HepG2 (cell line): ENCODE measurements around the gene GJD3. TPM values are rescaled to one million over a fixed set of nuclear protein-coding genes. Genes with fewer than 3 reads are reported as not detected.

Experiments used
- EHMT2 ChIP-seq: fragments of 200-600 bp; sonication (generic); IDR thresholded peaks from 2 replicates; pipeline ENCODE4 v1.7.0; 2017; ENCODE audit warnings: antibody characterized with exemption, low read depth, low read length, borderline replicate concordance
- JUN ChIP-seq: sonication (generic); formaldehyde crosslinking; IDR thresholded peaks from 2 replicates; pipeline ENCODE4 v1.4.0; 2020; ENCODE audit warnings: mild to moderate bottlenecking, missing genetic modification reagents
- MAX ChIP-seq: IDR thresholded peaks from 2 replicates; pipeline ENCODE4 v1.6.1; 2012; ENCODE audit warnings: inconsistent platforms
- NFYC ChIP-seq: IDR thresholded peaks from 2 replicates; pipeline ENCODE4 v1.6.1; 2016; ENCODE audit warnings: missing genetic modification reagents, missing compliant biosample characterization
- XBP1 ChIP-seq: sonication (generic); formaldehyde crosslinking; IDR thresholded peaks from 2 replicates; pipeline ENCODE4 v1.5.0; 2020; ENCODE audit warnings: missing genetic modification reagents
- ZBTB44 ChIP-seq: sonication (generic); formaldehyde crosslinking; IDR thresholded peaks from 2 replicates; pipeline ENCODE4 v1.4.0; 2020; ENCODE audit warnings: missing genetic modification reagents
- ZNF512B ChIP-seq: sonication (generic); formaldehyde crosslinking; IDR thresholded peaks from 2 replicates; pipeline ENCODE4 v1.5.1; 2020; ENCODE audit warnings: missing genetic modification reagents, mild to moderate bottlenecking, borderline replicate concordance
- ZNF558 ChIP-seq: sonication (generic); formaldehyde crosslinking; IDR thresholded peaks from 2 replicates; pipeline ENCODE4 v1.9.0; 2022; ENCODE audit warnings: mild to moderate bottlenecking, missing genetic modification reagents, borderline replicate concordance
- ZNF574 ChIP-seq: sonication (generic); formaldehyde crosslinking; IDR thresholded peaks from 2 replicates; pipeline ENCODE4 v1.4.0; 2020; ENCODE audit warnings: missing genetic modification reagents
- ZSCAN30 ChIP-seq: sonication (generic); formaldehyde crosslinking; IDR thresholded peaks from 2 replicates; pipeline ENCODE4 v1.5.0; 2020; ENCODE audit warnings: mild to moderate bottlenecking, missing genetic modification reagents
- polyA plus RNA-seq, 8 experiments: library from polyadenylated mRNA; depleted of rRNA in 3 of 8; stranded (reverse) in 7 of 8; unstranded in 1 of 8; fragments of >200 nt; fragmentation: Illumina TruSeq in 4 of 8; extraction: Trizol in 4 of 8; gene quantifications; 2 replicates each; pipeline versions ENCODE4 v1.2.1 to v1.2.3, GENCODE V29; 2011 to 2016; ENCODE audit warnings: low read depth in 4 of 8, missing spikeins in 1 of 8, mixed read lengths in 1 of 8; ENCODE audit not compliant: insufficient read depth in 1 of 8
- total RNA-seq, 5 experiments: library from RNA; depleted of rRNA; stranded (reverse); fragments of >200 nt; fragmentation: Illumina TruSeq; extraction: Trizol; gene quantifications; 2 replicates each; pipeline ENCODE4 v1.2.3, GENCODE V29; 2016; ENCODE audit warnings: low read depth in 1 of 5
- TF ChIP-seq, protein P1 (sequence below): sonication (generic); formaldehyde crosslinking; IDR thresholded peaks from 2 replicates; pipeline ENCODE4 v1.5.0; 2020; ENCODE audit warnings: mild to moderate bottlenecking, missing genetic modification reagents, borderline replicate concordance

The GJD3 gene
- total and polyA plus RNA-seq, 2 of the 13 experiments (the other 11 are each of a cell fraction or from before 2014, with no cell fraction given) = not detected

- no peak for TF ChIP-seq EHMT2
- TF ChIP-seq, protein P1, sequence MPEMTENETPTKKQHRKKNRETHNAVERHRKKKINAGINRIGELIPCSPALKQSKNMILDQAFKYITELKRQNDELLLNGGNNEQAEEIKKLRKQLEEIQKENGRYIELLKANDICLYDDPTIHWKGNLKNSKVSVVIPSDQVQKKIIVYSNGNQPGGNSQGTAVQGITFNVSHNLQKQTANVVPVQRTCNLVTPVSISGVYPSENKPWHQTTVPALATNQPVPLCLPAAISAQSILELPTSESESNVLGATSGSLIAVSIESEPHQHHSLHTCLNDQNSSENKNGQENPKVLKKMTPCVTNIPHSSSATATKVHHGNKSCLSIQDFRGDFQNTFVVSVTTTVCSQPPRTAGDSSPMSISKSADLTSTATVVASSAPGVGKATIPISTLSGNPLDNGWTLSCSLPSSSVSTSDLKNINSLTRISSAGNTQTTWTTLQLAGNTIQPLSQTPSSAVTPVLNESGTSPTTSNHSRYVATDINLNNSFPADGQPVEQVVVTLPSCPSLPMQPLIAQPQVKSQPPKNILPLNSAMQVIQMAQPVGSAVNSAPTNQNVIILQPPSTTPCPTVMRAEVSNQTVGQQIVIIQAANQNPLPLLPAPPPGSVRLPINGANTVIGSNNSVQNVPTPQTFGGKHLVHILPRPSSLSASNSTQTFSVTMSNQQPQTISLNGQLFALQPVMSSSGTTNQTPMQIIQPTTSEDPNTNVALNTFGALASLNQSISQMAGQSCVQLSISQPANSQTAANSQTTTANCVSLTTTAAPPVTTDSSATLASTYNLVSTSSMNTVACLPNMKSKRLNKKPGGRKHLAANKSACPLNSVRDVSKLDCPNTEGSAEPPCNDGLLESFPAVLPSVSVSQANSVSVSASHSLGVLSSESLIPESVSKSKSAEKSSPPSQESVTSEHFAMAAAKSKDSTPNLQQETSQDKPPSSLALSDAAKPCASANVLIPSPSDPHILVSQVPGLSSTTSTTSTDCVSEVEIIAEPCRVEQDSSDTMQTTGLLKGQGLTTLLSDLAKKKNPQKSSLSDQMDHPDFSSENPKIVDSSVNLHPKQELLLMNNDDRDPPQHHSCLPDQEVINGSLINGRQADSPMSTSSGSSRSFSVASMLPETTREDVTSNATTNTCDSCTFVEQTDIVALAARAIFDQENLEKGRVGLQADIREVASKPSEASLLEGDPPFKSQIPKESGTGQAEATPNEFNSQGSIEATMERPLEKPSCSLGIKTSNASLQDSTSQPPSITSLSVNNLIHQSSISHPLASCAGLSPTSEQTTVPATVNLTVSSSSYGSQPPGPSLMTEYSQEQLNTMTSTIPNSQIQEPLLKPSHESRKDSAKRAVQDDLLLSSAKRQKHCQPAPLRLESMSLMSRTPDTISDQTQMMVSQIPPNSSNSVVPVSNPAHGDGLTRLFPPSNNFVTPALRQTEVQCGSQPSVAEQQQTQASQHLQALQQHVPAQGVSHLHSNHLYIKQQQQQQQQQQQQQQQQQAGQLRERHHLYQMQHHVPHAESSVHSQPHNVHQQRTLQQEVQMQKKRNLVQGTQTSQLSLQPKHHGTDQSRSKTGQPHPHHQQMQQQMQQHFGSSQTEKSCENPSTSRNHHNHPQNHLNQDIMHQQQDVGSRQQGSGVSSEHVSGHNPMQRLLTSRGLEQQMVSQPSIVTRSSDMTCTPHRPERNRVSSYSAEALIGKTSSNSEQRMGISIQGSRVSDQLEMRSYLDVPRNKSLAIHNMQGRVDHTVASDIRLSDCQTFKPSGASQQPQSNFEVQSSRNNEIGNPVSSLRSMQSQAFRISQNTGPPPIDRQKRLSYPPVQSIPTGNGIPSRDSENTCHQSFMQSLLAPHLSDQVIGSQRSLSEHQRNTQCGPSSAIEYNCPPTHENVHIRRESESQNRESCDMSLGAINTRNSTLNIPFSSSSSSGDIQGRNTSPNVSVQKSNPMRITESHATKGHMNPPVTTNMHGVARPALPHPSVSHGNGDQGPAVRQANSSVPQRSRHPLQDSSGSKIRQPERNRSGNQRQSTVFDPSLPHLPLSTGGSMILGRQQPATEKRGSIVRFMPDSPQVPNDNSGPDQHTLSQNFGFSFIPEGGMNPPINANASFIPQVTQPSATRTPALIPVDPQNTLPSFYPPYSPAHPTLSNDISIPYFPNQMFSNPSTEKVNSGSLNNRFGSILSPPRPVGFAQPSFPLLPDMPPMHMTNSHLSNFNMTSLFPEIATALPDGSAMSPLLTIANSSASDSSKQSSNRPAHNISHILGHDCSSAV (CRISPR knock-in tag) = no peak
- no peak for TF ChIP-seq JUN
- TF ChIP-seq XBP1 (CRISPR knock-in tag) = no peak
- TF ChIP-seq NFYC (CRISPR knock-in tag) = peak; percentile 85
- TF ChIP-seq ZBTB44 = no peak
- TF ChIP-seq ZSCAN30 (CRISPR knock-in tag) = peak; percentile 63
- 0 out of 2 replicates have a peak, but pooled peaks have one; percentile 78 for TF ChIP-seq ZNF512B (CRISPR knock-in tag)
- TF ChIP-seq ZNF574 (CRISPR knock-in tag) = peak; percentile 48
- peak; percentile 64; the same call in 1 of the 2 replicates for TF ChIP-seq ZNF558 (CRISPR knock-in tag)
- TF ChIP-seq MAX = peak; percentile 91
Observed at GRCh38 chr17:40317880-40318829, 46.4 kb downstream of the GJD3 start (continued).
